OCI-LY7 (cell line): ENCODE results near the gene CPT1A. TPM values are rescaled to one million over a fixed set of nuclear protein-coding genes. Genes with fewer than 3 reads are reported as not detected.

ENCODE experiments used
- BruUV-seq: library from RNA; stranded (reverse); fragments of 400-500 nt; replicated peaks from 2 replicates; lab custom pipeline; 2021; lab: Mats Ljungman, UMichigan
- CTCF ChIA-PET: fragments of 300-600 bp; sonication (Branson Sonifier 250); formaldehyde crosslinking; loops from one replicate; lab custom pipeline; 2022; ENCODE audit warnings: antibody characterized with exemption; ENCODE audit not compliant: unreplicated experiment; lab: Charles Lee
- POLR2A ChIA-PET: fragments of 300-600 bp; sonication (Branson Sonifier 250); formaldehyde crosslinking; loops from one replicate; lab custom pipeline; 2022; ENCODE audit warnings: antibody characterized with exemption; lab: Charles Lee
- DNase-seq: peaks from one replicate; pipeline ENCODE4 v3.0.0-alpha.2; 2015; ENCODE audit warnings: low spot score
- H2AFZ ChIP-seq: fragments of 200-600 bp; sonication (generic), shearing (Covaris generic); 2 replicates; pipeline ENCODE4 v1.6.1; 2014; ENCODE audit warnings: mild to moderate bottlenecking, antibody characterized with exemption, low read length, moderate library complexity
- H3K27ac ChIP-seq: fragments of 200-600 bp; sonication (generic); 2 replicates; pipeline ENCODE4 v1.5.1; 2014; ENCODE audit warnings: mixed run types, low read depth, mild to moderate bottlenecking, moderate library complexity, low read length, inconsistent platforms; ENCODE audit not compliant: poor library complexity, severe bottlenecking
- H3K36me3 ChIP-seq: fragments of 200-600 bp; sonication (generic); 2 replicates; pipeline ENCODE4 v1.6.1; 2014; ENCODE audit warnings: mild to moderate bottlenecking, antibody characterized with exemption, low read length, moderate library complexity, mixed read lengths; ENCODE audit not compliant: insufficient read depth
- H3K4me1 ChIP-seq: fragments of 200-600 bp; sonication (generic); 2 replicates; pipeline ENCODE4 v1.5.1; 2014; ENCODE audit warnings: mild to moderate bottlenecking, low read length; ENCODE audit not compliant: insufficient read depth, poor library complexity, severe bottlenecking
- H3K4me2 ChIP-seq: fragments of 200-600 bp; sonication (generic); 2 replicates; pipeline ENCODE4 v1.6.1; 2014; ENCODE audit warnings: mild to moderate bottlenecking, low read length
- H3K4me3 ChIP-seq: fragments of 200-600 bp; sonication (generic); 2 replicates; pipeline ENCODE4 v1.5.1; 2014; ENCODE audit warnings: mild to moderate bottlenecking, low read depth, low read length; ENCODE audit not compliant: poor library complexity, severe bottlenecking
- H3K79me2 ChIP-seq: fragments of 200-600 bp; sonication (generic); 2 replicates; pipeline ENCODE4 v1.6.1; 2016; ENCODE audit warnings: low read depth, mild to moderate bottlenecking, low read length, moderate library complexity, mixed read lengths; ENCODE audit not compliant: insufficient read depth
- H3K9me2 ChIP-seq: fragments of 200-600 bp; sonication (generic); 2 replicates; pipeline ENCODE4 v1.6.1; 2016; ENCODE audit warnings: mild to moderate bottlenecking, low read length, mixed read lengths; ENCODE audit not compliant: insufficient read depth
- H3K9me3 ChIP-seq: fragments of 200-600 bp; sonication (generic); 2 replicates; pipeline ENCODE4 v1.6.1; 2014; ENCODE audit warnings: mild to moderate bottlenecking, mixed run types, low read length, mixed read lengths
- H4K20me1 ChIP-seq: fragments of 200-600 bp; sonication (generic); 2 replicates; pipeline ENCODE4 v1.6.1; 2014; ENCODE audit warnings: mild to moderate bottlenecking, antibody characterized with exemption, low read length, moderate library complexity, mixed read lengths; ENCODE audit not compliant: insufficient read depth
- CTCF ChIP-seq: fragments of 200-600 bp; sonication (generic); conservative IDR thresholded peaks from 2 replicates; pipeline ENCODE4 v1.5.1; 2014; ENCODE audit warnings: mild to moderate bottlenecking, antibody characterized with exemption, low read length, moderate library complexity, mixed read lengths
- EZH2phosphoT487 ChIP-seq: fragments of 200-600 bp; sonication (generic); IDR thresholded peaks from 2 replicates; pipeline ENCODE4 v1.6.1; 2018; ENCODE audit warnings: low read depth, borderline replicate concordance, mild to moderate bottlenecking, mixed run types, antibody characterized with exemption, low read length, moderate library complexity, mixed read lengths
- intact Hi-C: fragments of 100-400 bp; cut with micrococcal nuclease; formaldehyde crosslinking; loops from one replicate; pipeline ENCODE4 v1.10.0; 2022; ENCODE audit not compliant: unreplicated experiment
- total RNA-seq, 2 experiments: library from RNA; depleted of rRNA in 1 of 2; stranded (reverse); fragments of >200 nt in 1 of 2; shearing (Covaris generic) in 1 of 2; gene quantifications; 2 replicates each; pipeline ENCODE4 v1.2.3, GENCODE V29; 2014 to 2022

The CPT1A gene
- total RNA-seq, 2 experiments from 2014 or later, result 7.0 to 17.2 TPM

DNA sequence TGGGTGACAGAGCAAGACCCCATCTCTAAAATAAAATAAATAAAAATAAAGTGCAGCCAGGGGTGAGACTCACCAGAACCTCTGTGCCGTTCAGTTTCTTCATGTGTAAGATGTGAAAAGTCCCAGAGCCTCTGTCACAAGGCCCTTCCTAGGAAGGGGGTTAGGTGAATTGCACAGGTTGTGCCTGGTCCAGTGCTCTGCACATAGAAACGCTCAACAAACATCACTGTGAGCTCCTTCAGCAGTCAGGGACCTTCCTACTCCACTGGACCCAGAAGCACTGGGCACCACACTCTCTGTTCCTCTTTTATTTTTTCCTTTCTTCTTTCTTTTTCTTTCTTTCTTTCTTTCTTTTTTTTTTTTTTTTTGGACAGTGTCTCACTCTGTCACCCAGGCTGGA lies 39.6 kb upstream of the CPT1A start:
- intact Hi-C loops, result no loop called here
- Histone ChIP-seq H3K4me2 (no peak overlapping the region), H3K27ac (no peak overlapping the region), H3K9me3 (no peaks in the 10 kb centered on the region), H3K4me1 (no peaks in the 10 kb centered on the region), H3K9me2 (no peaks in the 10 kb centered on the region), H3K36me3 (no peaks in the 10 kb centered on the region), H3K79me2 (no peaks in the 10 kb centered on the region), H4K20me1 (no peaks in the 10 kb centered on the region), H3K4me3 (no peak overlapping the region), H2AFZ (no peak overlapping the region)
- ChIA-PET CTCF (no interaction called here), POLR2A (interaction anchor here (0.7 kb wide), 1 partner anchor 10 kb away, joined by 3 read pairs; no protein-coding TSS in a partner anchor)
- DNase-seq, result no peak
- TF ChIP-seq EZH2phosphoT487 (no peak), CTCF (no peak)
- no TSS peak for BruUV-seq

DNA sequence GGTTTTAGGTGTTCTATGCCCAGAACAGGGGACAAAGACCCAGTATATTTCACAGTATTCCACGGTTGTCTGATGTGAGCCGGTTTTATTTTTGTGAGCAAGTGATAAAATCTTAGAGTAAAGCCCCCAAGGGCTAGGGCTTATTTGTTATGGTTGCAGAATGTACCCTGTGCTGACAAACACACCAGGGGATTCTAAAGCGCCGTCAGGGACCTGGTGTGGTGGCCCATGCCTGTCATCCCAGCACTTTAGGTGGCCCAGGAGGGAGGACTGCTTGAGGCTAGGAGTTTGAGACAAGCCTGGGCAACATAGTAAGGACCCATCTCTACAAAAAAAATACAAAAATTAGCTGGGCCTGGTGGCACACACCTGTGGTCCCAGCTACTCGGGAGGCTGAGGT lies 39.1 kb upstream of the CPT1A start:
- no TSS peak for BruUV-seq
- H3K79me2 ChIP-seq, result no peaks in the 10 kb centered on the region
- ChIA-PET POLR2A (interaction anchor here (0.7 kb wide), 1 partner anchor 9 kb away, joined by 3 read pairs; no protein-coding TSS in a partner anchor), CTCF (no interaction called here)
- H2AFZ ChIP-seq, result no peak overlapping the region
- no peak for TF ChIP-seq EZH2phosphoT487
- no peak for TF ChIP-seq CTCF
- intact Hi-C loops, result no loop called here
- H3K4me2 ChIP-seq, result no peak overlapping the region
- H3K9me3 ChIP-seq, result no peaks in the 10 kb centered on the region
- H3K9me2 ChIP-seq, result no peaks in the 10 kb centered on the region
- no peak overlapping the region for H3K4me3 ChIP-seq
- DNase-seq, result no peak
- no peaks in the 10 kb centered on the region for H4K20me1 ChIP-seq
- H3K36me3 ChIP-seq, result no peaks in the 10 kb centered on the region
- no peaks in the 10 kb centered on the region for H3K4me1 ChIP-seq
- no peak overlapping the region for H3K27ac ChIP-seq

DNA sequence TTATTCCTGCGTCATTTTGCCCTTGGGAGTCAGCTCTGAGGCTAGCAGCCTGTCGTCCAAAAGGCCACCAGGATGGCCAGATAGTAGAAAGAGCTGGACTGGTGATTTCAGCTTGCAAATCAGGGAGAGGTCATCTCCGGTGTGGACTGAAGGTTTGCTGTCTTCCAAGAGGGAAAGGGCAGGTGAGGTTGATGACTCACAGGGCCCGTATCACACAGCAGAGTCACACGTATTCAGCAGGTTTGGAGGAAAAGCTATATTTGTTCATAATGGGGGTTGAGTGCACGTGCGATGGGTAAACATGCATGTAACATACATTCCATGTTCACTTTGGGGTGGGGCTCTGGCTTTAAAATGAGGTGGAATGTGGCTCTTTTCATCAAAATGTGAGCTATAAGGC lies 36.3 kb upstream of the CPT1A start:
- no peak overlapping the region for H3K4me3 ChIP-seq
- no peak overlapping the region for H3K27ac ChIP-seq
- intact Hi-C loops, result no loop called here
- no peak overlapping the region for H3K4me2 ChIP-seq
- POLR2A ChIA-PET, result no interaction called here
- no peak overlapping the region for H2AFZ ChIP-seq
- H3K79me2 ChIP-seq, result no peaks in the 10 kb centered on the region
- DNase-seq, result no peak
- CTCF ChIA-PET, result no interaction called here
- no peaks in the 10 kb centered on the region for H4K20me1 ChIP-seq
- H3K4me1 ChIP-seq, result no peaks in the 10 kb centered on the region
- TF ChIP-seq CTCF (no peak), EZH2phosphoT487 (no peak)
- BruUV-seq, result no TSS peak
- H3K9me3 ChIP-seq, result no peaks in the 10 kb centered on the region
- no peaks in the 10 kb centered on the region for H3K36me3 ChIP-seq
- no peaks in the 10 kb centered on the region for H3K9me2 ChIP-seq
